DMS 273 (cell line): Measurements from ENCODE around the gene MAML2.
"Not testable (repeated sequence)": the region's sequence is repeated elsewhere in the genome, so short reads cannot be mapped to it uniquely, and the experiment has no call there.

ENCODE experiments used
- DNase-seq: peaks from one replicate; lab custom pipeline; 2025; ENCODE audit not compliant: unreplicated experiment; lab: John Stamatoyannopoulos, UW

Gene MAML2

GRCh38 chr11:96294289-96294688 lies 48.7 kb downstream of the MAML2 start:
- DNase-seq = no peak

DNA sequence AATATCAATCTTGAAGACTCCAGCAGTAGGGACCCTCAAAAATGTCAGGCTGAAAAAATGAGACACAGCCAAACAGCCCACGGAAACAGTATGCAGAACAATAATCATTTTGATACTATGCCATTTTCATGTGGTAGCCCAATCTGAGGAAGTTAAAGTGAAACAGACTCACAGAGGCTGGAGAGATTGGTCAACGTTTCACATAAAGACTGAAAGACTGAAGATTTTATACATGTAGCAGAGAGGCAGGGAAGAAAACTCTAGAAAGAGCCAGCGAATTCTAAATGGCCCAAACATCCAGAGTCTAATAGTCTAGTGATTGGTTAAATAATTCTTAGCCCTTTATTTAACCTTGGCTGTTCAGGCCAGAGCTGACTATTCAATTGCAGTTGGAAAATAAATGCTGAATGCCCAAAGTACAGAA lies 49.4 kb downstream of the MAML2 start:
- no peak for DNase-seq

DNA sequence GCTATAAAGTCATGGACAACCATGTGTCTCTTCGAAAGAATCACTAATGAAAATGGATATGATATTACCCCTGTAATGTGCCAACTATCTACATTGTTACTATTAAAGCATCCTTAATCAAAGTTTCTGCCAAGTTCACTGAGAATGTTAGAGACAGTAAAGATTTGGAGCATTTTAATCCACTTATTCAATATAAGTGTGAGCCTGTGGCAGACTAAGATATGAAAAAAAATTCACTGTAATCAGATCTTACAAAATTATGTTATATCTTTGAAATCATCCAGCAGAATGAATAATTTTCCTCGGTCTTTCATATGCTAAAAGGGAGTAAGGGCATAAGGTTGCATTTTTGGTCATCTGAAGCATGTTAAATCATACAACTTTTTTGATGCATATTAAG lies 49.9 kb downstream of the MAML2 start:
- no peak for DNase-seq

DNA sequence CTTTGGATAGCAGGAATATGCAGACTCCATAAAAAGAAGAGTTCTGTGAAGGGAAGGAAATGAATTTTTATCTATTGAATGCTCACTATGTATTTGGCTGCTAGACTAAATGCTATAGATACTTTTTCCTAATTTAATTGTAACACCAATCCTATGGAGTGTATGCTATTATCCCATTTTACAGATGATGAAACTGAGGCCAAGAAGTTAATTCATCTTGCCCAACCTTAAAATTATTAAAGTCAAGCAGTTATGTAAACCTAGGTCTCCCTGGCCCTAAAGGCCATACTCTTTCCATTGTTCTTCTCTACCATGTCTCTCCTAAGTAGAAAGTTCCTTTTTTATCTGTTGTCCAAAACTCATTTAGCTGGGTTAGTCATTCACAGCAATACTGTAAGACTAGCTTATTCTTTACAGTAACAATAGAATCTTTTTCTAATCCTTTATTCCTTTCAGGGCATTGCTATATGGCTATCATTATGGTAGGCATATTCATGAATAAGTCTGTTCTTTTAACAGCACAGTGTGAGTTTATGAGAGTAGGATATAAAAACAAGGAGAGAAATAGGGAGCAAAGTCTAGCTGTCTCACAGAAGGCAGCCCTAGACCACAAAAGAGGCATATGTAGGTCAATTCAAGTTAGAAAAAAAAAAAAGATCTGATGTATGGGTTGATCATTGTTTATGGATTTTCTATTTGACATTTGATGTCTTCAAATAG lies 50.5 kb downstream of the MAML2 start:
- DNase-seq = no peak

DNA sequence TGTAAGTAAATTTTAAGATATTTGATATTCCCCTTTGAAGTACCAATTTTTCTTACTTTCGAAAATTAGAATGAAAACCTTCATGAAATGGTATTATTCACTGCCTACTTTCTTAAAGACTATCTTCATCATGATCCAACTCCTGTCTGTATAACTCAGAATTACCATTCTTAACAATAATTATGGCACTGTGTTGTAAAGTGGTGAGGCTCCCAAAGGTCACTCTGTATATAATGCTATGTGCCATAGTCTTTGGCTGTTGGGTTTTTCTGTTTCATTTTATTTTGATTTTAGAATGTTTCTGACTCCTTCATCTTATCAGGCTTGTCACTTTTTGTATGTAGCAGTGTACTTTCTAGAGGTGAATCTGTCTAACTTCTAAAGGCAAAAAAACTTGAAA lies 52.4 kb downstream of the MAML2 start:
- DNase-seq = no peak

DNA sequence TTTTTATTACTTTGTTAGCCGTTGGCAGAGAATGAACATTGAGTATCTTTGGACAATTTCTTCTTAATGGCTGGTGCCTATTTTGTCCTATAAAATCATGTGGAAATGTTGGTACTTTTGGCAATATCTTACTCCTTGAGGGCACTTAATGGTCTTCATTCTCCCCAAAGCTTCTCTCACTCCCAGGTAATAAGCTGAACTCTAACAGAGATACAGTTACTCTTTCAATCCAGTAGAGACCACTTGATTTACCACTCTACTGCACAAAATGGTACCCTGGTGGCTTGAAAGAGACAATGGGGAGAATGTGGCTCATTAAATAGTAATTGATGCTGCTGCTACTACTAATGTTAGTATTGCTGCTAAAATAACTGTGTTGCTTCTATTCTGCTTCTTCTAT lies 53.0 kb downstream of the MAML2 start:
- no peak for DNase-seq

DNA sequence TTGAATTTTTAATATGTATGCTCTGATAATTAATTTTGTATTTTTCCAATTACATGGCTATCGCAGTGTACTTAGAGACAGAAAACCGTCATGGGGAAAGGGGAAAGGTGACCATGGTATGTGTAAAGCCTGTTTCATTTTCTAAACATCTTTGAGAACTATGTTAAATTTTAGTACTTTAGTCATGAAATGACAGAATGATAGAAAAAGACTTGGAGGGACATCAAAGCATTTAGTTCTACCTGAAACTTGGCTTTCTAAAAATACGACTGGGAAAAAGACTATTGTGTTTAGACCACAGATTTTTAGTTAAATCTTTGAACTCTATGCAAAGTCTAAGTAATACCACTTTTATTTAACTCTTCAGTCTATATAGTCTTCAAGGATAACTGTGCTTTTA lies 54.1 kb downstream of the MAML2 start:
- DNase-seq = no peak

DNA sequence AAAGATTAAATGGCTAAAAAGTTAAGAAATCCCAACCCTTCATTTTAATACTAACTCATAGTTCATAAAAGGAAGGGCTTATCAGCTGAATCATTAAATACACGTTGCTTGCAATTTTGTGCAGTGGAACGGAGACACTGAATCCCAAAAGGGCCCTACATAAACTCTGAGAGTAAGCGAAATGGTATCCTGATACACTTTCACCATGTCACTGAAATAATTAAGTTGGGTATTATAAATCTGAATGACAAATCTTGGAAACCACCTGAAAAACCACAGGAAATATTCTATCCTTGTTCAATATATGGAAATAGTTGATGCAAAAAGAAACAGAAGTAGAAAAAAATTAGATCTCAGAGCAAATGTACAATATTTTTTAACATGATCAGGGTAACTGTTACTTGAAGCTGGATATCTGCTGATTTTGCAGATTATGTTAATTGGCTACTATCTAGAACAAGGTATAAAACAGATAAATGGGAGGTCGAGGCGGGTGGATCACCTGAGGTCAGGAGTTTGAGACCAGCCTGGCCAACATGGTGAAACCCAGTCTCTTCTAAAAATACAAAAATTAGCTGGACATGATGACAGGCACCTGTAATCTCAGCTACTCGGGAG lies 55.1 kb downstream of the MAML2 start:
- no peak for DNase-seq

- not testable (repeated sequence) for DNase-seq
Measured at GRCh38 chr11:96285985-96286384, 57.0 kb downstream of the MAML2 start.

DNA sequence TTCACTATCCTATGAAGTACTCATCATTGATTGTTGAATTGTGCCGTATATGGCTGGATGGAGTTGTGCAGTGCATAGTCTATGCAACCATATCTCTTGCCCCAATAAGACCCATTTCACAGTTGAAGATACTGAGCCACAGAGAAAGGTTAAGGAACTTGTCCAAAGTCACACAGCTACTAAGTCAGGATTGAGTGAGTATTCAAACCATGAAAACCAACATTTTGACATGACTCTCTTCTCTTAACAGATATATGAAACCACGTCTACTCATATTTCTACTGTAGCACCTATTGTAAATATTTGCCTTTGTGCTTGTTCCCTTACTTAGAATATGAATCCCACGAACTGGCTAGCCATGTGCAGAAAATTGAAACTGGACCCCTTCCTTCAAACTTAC lies 58.1 kb downstream of the MAML2 start:
- no peak for DNase-seq

GRCh38 chr11:96284401-96284800 lies 58.6 kb downstream of the MAML2 start:
- DNase-seq = no peak

- DNase-seq = no peak
Measured at GRCh38 chr11:96282625-96283220, 60.3 kb downstream of the MAML2 start.

GRCh38 chr11:96280444-96280843 lies 62.6 kb downstream of the MAML2 start:
- DNase-seq = no peak

DNA sequence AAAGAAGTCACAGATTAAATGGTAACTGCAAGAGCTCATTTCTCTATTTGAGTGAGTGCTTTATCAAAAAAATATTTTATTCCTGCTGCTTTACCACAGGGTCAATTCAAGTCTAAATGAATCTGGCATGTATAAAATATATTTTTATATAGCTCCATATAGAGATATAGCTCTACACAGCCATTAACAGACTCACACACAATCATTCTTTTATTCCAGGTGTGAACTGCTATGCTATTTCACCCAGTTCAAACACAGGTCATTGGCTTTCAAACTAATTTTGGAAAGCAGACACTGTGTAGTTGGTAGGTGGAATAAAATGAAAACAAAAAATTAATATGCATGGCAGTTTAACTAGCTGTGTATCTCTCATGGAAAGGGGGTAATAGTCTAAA lies 63.1 kb downstream of the MAML2 start:
- DNase-seq = no peak

DNA sequence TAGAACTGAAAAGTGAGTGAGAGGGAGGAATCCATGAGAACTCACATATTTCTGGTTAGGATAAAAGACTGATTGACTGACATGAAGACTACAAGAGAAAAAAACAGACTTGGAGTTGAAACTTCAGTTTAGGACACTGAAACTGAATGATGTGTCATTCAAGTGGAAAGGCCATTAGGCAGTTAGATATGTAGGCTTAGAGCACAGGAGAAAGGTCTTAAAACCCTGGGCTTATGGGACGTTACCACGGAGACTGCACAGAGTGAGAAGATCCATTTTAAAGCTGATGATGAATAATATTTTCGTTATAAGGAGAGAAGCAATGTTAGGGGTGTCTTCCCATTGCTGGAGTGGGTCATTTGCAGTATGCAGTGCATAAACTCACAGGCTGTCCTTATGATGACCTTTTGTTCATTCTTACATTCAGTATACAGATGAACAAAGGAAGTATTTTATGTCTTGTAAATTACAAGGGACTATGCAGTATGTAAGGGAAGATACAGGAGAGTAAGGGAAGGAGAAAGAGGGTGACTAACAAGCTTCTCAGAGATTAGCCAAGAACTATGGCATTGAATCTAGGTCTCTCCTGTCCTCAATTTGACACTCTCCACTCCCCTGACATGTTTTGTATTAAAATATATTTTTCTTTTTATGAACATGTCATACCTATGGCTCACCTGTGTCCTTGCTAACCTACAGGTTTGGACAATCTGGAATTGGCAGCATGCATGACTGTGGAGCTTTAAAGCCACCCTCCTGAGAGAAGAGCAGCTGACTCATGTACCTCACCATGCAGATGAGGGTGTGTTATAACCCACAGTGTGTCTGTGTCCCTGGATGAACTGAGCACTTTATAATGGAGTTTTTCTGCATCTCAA lies 63.7 kb downstream of the MAML2 start:
- no peak for DNase-seq

- no peak for DNase-seq
Measured at GRCh38 chr11:96278039-96278897, 64.7 kb downstream of the MAML2 start.

- no peak for DNase-seq
Measured at GRCh38 chr11:96277696-96278038, 65.3 kb downstream of the MAML2 start.

DNA sequence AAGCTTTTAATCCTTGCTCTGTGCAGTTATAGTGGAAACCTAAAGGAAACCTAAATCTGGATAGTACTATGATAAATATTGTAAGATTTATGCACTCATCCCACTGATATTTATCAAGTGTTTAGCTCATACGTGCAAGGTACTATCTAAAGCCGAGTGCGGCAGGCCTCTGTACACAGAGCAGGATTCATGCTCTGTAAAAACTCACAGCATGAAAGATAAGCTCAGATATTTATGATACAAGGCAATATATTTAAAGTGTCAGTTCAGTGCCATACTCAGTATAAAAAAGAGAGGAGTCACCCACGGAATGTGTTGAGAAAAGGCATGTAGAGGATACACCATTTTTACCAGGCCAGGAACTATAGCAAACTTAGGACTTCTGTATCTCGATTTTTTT lies 66.2 kb downstream of the MAML2 start:
- no peak for DNase-seq

GRCh38 chr11:96275801-96276594 lies 67.0 kb downstream of the MAML2 start:
- DNase-seq = no peak

DNA sequence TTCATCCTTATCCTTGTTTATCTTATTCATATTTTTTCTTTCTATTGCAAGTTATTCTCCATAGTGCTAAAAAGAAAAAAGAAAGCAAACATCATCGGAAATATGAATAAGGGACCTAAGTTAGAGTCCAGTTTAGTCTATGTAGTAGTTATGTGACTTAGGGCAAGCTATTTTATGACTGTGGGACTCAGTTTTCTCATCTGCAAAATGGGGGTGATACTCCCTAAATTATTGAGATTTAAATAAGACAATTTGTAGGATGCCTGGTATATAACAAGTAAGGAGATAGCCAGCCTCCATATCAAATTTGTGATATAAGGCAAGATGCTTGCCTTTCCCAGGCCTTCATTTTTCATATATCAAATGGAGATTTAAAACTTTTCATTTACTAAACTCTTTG lies 69.5 kb downstream of the MAML2 start:
- no peak for DNase-seq
